A549 (cell line): ENCODE data around the gene MAP1S. TPM values are rescaled to one million over a fixed set of nuclear protein-coding genes. Genes with fewer than 3 reads are reported as not detected.
"Not testable (repeated sequence)": the region's sequence is repeated elsewhere in the genome, so short reads cannot be mapped to it uniquely, and the experiment has no call there.

Experiments used
- ATAC-seq, 2 experiments: fragments of 200-7000 bp in 1 of 2; fragments of >200 bp in 1 of 2; cut with Nextera tagmentation in 1 of 2; cut with Tn5 transposase in 1 of 2; 3 replicates each; pipeline versions ENCODE4 v1.8.0 to v1.9.1; 2018 to 2020; ENCODE audit warnings: mild to moderate bottlenecking in 1 of 2, moderate library complexity in 1 of 2
- CTCF ChIA-PET: fragments of 300-600 bp; sonication (Branson Sonifier 250); formaldehyde crosslinking; extraction: SDS; loops from one replicate; lab custom pipeline; 2021; ENCODE audit warnings: antibody characterized with exemption, inconsistent platforms; lab: Yijun Ruan, JAX
- POLR2A ChIA-PET: fragments of 350-600 bp; formaldehyde crosslinking; extraction: SDS; loops from one replicate; lab custom pipeline; 2021; ENCODE audit warnings: antibody characterized with exemption, inconsistent platforms; lab: Yijun Ruan, JAX
- DNase-seq, 2 experiments: peaks; one replicate each; pipeline versions ENCODE4 v3.0.0 to v3.0.0-alpha.2; 2011 to 2016; ENCODE audit warnings: low read depth in 1 of 2, low spot score in 1 of 2
- FAIRE-seq: peaks from 2 replicates; lab custom pipeline; 2011; peaks lifted over from hg19 to GRCh38; lab: Jason Lieb, UNC
- H3K27ac ChIP-seq, 2 experiments: fragments of >200 bp; sonication (Bioruptor Twin); formaldehyde crosslinking; 3 replicates each; pipeline ENCODE4 v1.5.1; 2016 to 2017
- H3K4me1 ChIP-seq: fragments of >200 bp; sonication (Bioruptor Twin); formaldehyde crosslinking; 3 replicates; pipeline ENCODE4 v1.6.1; 2016
- H3K4me2 ChIP-seq: fragments of >200 bp; sonication (Bioruptor Twin); formaldehyde crosslinking; 3 replicates; pipeline ENCODE4 v1.6.1; 2016
- H3K4me3 ChIP-seq: fragments of >200 bp; sonication (Bioruptor Twin); formaldehyde crosslinking; 3 replicates; pipeline ENCODE4 v1.5.1; 2016
- H3K9me3 ChIP-seq: fragments of >200 bp; sonication (Bioruptor Twin); formaldehyde crosslinking; 3 replicates; pipeline ENCODE4 v1.6.1; 2016
- BCL3 ChIP-seq: fragments of >200 bp; sonication (Bioruptor Twin); formaldehyde crosslinking; IDR thresholded peaks from 3 replicates; pipeline ENCODE4 v1.6.1; 2016
- CBX2 ChIP-seq: fragments of 200-600 bp; sonication (generic); IDR thresholded peaks from 2 replicates; pipeline ENCODE4 v1.6.1; 2016; ENCODE audit warnings: low read depth, mild to moderate bottlenecking, borderline replicate concordance
- CHD4 ChIP-seq: fragments of 200-600 bp; sonication (generic); IDR thresholded peaks from 2 replicates; pipeline ENCODE4 v1.6.1; 2016; ENCODE audit warnings: antibody characterized with exemption, mild to moderate bottlenecking, borderline replicate concordance
- CTCF ChIP-seq: fragments of >200 bp; sonication (Bioruptor Twin); formaldehyde crosslinking; IDR thresholded peaks from 3 replicates; pipeline ENCODE4 v1.5.1; 2016
- EHMT2 ChIP-seq: fragments of 200-600 bp; sonication (generic); IDR thresholded peaks from 2 replicates; pipeline ENCODE4 v1.6.1; 2016; ENCODE audit warnings: antibody characterized with exemption, low read depth, mild to moderate bottlenecking, moderate library complexity
- JUN ChIP-seq, 2 experiments: fragments of >200 bp; sonication (Bioruptor Twin); formaldehyde crosslinking; IDR thresholded peaks; 2 replicates in 1 of 2; 3 replicates in 1 of 2; pipeline ENCODE4 v1.6.1; 2016 to 2017
- KDM1A ChIP-seq: fragments of 200-600 bp; sonication (generic); IDR thresholded peaks from 2 replicates; pipeline ENCODE4 v1.6.1; 2016; ENCODE audit warnings: low read depth, mild to moderate bottlenecking
- MAZ ChIP-seq: fragments of 150-350 bp; IDR thresholded peaks from 2 replicates; pipeline ENCODE4 v1.6.1; 2014; ENCODE audit warnings: antibody characterized with exemption, low read depth, low read length, borderline replicate concordance
- POLR2A ChIP-seq: IDR thresholded peaks from 2 replicates; pipeline ENCODE4 v1.6.1; 2012; ENCODE audit warnings: mild to moderate bottlenecking, low read length
- POLR2AphosphoS2 ChIP-seq: conservative IDR thresholded peaks from 2 replicates; pipeline ENCODE4 v1.6.1; 2012; ENCODE audit warnings: low read length, improper control_type of control experiment, inconsistent platforms
- RAD21 ChIP-seq, 2 experiments: fragments of >200 bp in 1 of 2; sonication (Bioruptor Twin) in 1 of 2; formaldehyde crosslinking in 1 of 2; IDR thresholded peaks in 1 of 2; conservative IDR thresholded peaks in 1 of 2; 2 replicates in 1 of 2; 3 replicates in 1 of 2; pipeline ENCODE4 v1.6.1; 2012 to 2018; ENCODE audit warnings: inconsistent platforms in 1 of 2
- SMC3 ChIP-seq: fragments of >200 bp; sonication (Bioruptor Twin); formaldehyde crosslinking; IDR thresholded peaks from 3 replicates; pipeline ENCODE4 v1.6.1; 2018; ENCODE audit warnings: inconsistent platforms
- TFCP2L1 ChIP-seq: fragments of 250-450 bp; sonication (Bioruptor Pico); IDR thresholded peaks from 2 replicates; pipeline ENCODE4 v1.5.0; 2021; ENCODE audit warnings: mild to moderate bottlenecking
- ZC3H11A ChIP-seq: fragments of 450-650 bp; IDR thresholded peaks from 2 replicates; pipeline ENCODE4 v1.6.1; 2014; ENCODE audit warnings: antibody characterized with exemption, mild to moderate bottlenecking
- ZFP36 ChIP-seq: fragments of 450-650 bp; IDR thresholded peaks from 2 replicates; pipeline ENCODE4 v1.6.1; 2014; ENCODE audit warnings: borderline replicate concordance; ENCODE audit not compliant: partially characterized antibody
- ZSCAN20 ChIP-seq: fragments of 250-450 bp; sonication (Bioruptor Pico); IDR thresholded peaks from 2 replicates; pipeline ENCODE4 v1.8.0; 2022; ENCODE audit warnings: mild to moderate bottlenecking, moderate library complexity
- WGBS: methylation state at CpG from one replicate; pipeline ENCODE4 v1.1.6; 2017; ENCODE audit errors: missing lambda C conversion rate; 5-methylcytosine and 5-hydroxymethylcytosine counted together
- polyA plus RNA-seq, 4 experiments: library from polyadenylated mRNA; depleted of rRNA in 3 of 4; stranded (reverse); fragments of >200 nt; fragmentation: RNase III in 1 of 4; extraction: RNeasy Plus Mini Kit Qiagen cat#74134 plus additional on column Dnase treatment in 1 of 4; gene quantifications; 2 replicates in 3 of 4; 3 replicates in 1 of 4; pipeline ENCODE4 v1.2.3, GENCODE V29; 2011 to 2017

The MAP1S gene
- polyA plus RNA-seq, 2 of the 4 experiments (the other 2 are of a cell fraction) = 8.3 to 26.9 TPM

- peak in 1 of 2 experiments; percentile 8; a peak in 2 of 6 replicates for ATAC-seq
- FAIRE-seq = no peak
- 39% methylated on average over 12 of the region's 16 CpGs for WGBS
- ChIA-PET CTCF (interaction anchor here (0.6 to 2.5 kb wide), 23 partner anchors 9 to 383 kb away, joined by 3 to 12 read pairs (median 3); partner anchors contain the start of genes B3GNT3 and MAP1S), POLR2A (no interaction called here)
- peak in 1 of 2 experiments; percentile 53 for DNase-seq
- H3K9me3 ChIP-seq = no peaks in the 10 kb centered on the region
- no peak overlapping the region for H3K4me3 ChIP-seq
- no peak overlapping the region for H3K4me2 ChIP-seq
- peaks cover 4% of the 10 kb centered on the region; the same call in 1 of the 3 replicates for H3K4me1 ChIP-seq
- peak overlapping the region in 1 of 2 experiments; percentile 47; a peak in 2 of 6 replicates for H3K27ac ChIP-seq
- TF ChIP-seq JUN (IDR thresholded peaks at IDR 0.05) = no peak
- peak; percentile 87 for TF ChIP-seq ZFP36
- peak; percentile 62 for TF ChIP-seq CTCF
- no peak for TF ChIP-seq CBX2
- TF ChIP-seq ZC3H11A = no peak
- TF ChIP-seq SMC3 = peak; percentile 64
- peak; percentile 65 to 70 for TF ChIP-seq RAD21 (conservative IDR thresholded peaks at IDR 0.05 in 1 of 2, IDR thresholded peaks at IDR 0.05 in 1 of 2)
- TF ChIP-seq, all 56 proteins: peak for 4
Measured at GRCh38 chr19:17775245-17775927, 56.1 kb downstream of the MAP1S start.

GRCh38 chr19:17775991-17776803 lies 56.9 kb downstream of the MAP1S start:
- no peak for TF ChIP-seq KDM1A
- TF ChIP-seq MAZ = no peak
- no peak for TF ChIP-seq POLR2A
- no peak for TF ChIP-seq JUN (IDR thresholded peaks at IDR 0.05)
- TF ChIP-seq ZSCAN20 (CRISPR knock-in tag) = no peak
- no peak for TF ChIP-seq TFCP2L1 (CRISPR knock-in tag)
- no peak for TF ChIP-seq CHD4
- TF ChIP-seq CBX2 = no peak
- TF ChIP-seq POLR2AphosphoS2 = no peak
- TF ChIP-seq BCL3 = no peak
- no peak for TF ChIP-seq EHMT2
- TF ChIP-seq, all 56 proteins: peak for 0
- Histone ChIP-seq H3K4me2 (no peak overlapping the region), H3K4me1 (peaks cover 4% of the 10 kb centered on the region; the same call in 1 of the 3 replicates), H3K27ac (no peak overlapping the region), H3K4me3 (no peak overlapping the region), H3K9me3 (no peaks in the 10 kb centered on the region)
- ChIA-PET CTCF (interaction anchor here (0.7 to 2.5 kb wide), 4 partner anchors 10 to 282 kb away, joined by 3 to 12 read pairs (median 4); no protein-coding TSS in a partner anchor), POLR2A (no interaction called here)
- WGBS = 65% methylated on average over 22 of the region's 27 CpGs
- ATAC-seq = no peak
- FAIRE-seq = no peak
- no peak for DNase-seq

GRCh38 chr19:17777840-17778239 lies 58.6 kb downstream of the MAP1S start:
- DNase-seq, H3K27ac ChIP-seq, H3K4me1 ChIP-seq, FAIRE-seq, H3K4me2 ChIP-seq, POLR2A ChIA-PET, H3K4me3 ChIP-seq, H3K9me3 ChIP-seq, ATAC-seq: not testable (repeated sequence)
- WGBS = 74% methylated on average over 10 of the region's 10 CpGs
- CTCF ChIA-PET = interaction anchor here (1.5 kb wide), 1 partner anchor 11 kb away, joined by 9 read pairs; no protein-coding TSS in a partner anchor
